Measurements from ENCODE around the gene CHD5. TPM values are rescaled to one million over a fixed set of nuclear protein-coding genes. Genes with fewer than 3 reads are reported as not detected.

The CHD5 gene
- total and polyA plus RNA-seq, 12 donors, result 0.01 to 0.78 (median 0.17) TPM

- H3K27ac ChIP-seq, result no peak overlapping the region
- H3K36me3 ChIP-seq, result no peaks in the 10 kb centered on the region
- DNase-seq, result no peak
Observed at GRCh38 chr1:6140413-6140812, 39.7 kb downstream of the CHD5 start.

DNA sequence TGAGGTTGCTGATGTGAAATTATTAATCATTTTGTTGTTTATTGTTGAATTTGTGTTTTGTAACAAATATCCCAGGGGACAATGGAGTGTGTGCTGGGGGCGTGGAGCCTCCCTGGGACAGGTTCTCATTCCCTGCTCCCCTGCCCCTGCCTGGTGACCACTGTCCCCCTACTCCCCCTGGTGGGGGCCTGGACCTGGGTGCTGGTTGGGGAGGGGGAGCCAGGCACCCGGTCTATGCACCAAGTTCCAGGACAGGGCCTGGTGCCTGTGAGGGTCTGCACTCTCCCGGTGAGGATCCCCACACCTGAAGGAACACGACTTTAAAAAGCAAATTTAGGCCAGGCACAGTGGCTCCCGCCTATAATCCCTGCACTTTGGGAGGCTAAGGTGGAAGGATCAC lies 42.4 kb downstream of the CHD5 start:
- H3K27me3 ChIP-seq, result peaks cover 0 to 21% (median 5%) of the 10 kb centered on the region in 7 donors
- H3K27ac ChIP-seq, result no peak overlapping the region
- 64 to 76% methylated on average over 5 of the region's 5 CpGs for WGBS, 2 donors
- DNase-seq (peak in 1 of 2 donors; percentile 2), ATAC-seq (no peak)
- H3K36me3 ChIP-seq, result no peaks in the 10 kb centered on the region
- H3K9me3 ChIP-seq, result peaks cover 0 to 5% (median 0%) of the 10 kb centered on the region in 11 donors
- no peaks in the 10 kb centered on the region for H3K4me1 ChIP-seq
- H3K4me3 ChIP-seq, result no peak overlapping the region
- no peak for TF ChIP-seq CTCF (IDR thresholded peaks at IDR 0.05)
- intact Hi-C loops (cut with DNase I), result no loop called here

More at GRCh38 chr1:6140413-6140812, 39.7 kb downstream of the CHD5 start:
- no peak overlapping the region for H3K4me3 ChIP-seq
- ATAC-seq, result no peak
- intact Hi-C loops (cut with DNase I), result no loop called here
- H3K9me3 ChIP-seq, result no peaks in the 10 kb centered on the region
- H3K4me1 ChIP-seq, result no peaks in the 10 kb centered on the region
- H3K27me3 ChIP-seq, result peaks cover 0 to 20% (median 12%) of the 10 kb centered on the region in 7 donors
- TF ChIP-seq CTCF (IDR thresholded peaks at IDR 0.05), result no peak
- 79 to 85% methylated on average over 2 of the region's 2 CpGs for WGBS, 2 donors

DNA sequence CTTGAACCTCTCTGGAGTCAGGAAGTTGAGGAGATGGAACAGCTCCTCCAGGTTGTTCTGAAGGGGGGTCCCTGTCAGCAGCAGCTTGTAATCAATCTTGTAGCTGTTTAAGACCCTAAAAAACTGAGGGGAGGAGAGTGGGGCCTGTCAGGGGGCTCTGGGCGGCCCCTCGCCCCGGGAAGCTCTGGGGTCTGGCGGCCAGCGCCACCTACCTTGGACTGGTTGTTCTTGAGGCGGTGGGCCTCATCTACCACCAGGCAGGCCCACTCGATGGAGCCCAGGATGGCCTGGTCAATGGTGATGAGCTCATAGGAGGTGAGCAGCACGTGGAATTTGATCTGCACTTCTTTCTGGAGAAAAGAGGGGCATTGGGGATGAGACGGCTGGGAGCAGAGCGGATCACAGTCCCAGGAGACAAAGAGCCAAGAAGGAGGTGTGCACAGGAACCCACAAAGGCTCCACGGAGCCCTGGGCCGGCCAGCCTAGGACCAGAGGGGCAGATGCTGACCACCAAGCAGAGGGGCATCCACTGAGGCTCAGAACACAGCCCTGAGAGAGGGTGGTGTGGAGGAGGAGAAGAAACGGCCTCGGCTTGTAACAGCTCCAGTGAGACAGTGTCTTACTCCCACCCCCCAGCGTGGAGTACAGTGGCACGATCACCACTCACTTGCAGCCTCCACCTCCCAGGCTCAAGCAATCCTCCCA lies 43.5 kb downstream of the CHD5 start:
- DNase-seq, result peak in 1 of 2 donors; percentile 0
- peaks cover 0 to 15% (median 0%) of the 10 kb centered on the region in 11 donors for H3K9me3 ChIP-seq
- H3K36me3 ChIP-seq, result no peaks in the 10 kb centered on the region
- H3K27ac ChIP-seq, result no peak overlapping the region
- ATAC-seq, result no peak
- H3K4me1 ChIP-seq, result no peaks in the 10 kb centered on the region
- peaks cover 0 to 21% (median 5%) of the 10 kb centered on the region in 7 donors for H3K27me3 ChIP-seq
- 82 to 86% methylated on average over 16 of the region's 16 CpGs for WGBS, 2 donors
- intact Hi-C loops (cut with DNase I), result no loop called here
- no peak overlapping the region for H3K4me3 ChIP-seq
- no peak for TF ChIP-seq CTCF (IDR thresholded peaks at IDR 0.05)

DNA sequence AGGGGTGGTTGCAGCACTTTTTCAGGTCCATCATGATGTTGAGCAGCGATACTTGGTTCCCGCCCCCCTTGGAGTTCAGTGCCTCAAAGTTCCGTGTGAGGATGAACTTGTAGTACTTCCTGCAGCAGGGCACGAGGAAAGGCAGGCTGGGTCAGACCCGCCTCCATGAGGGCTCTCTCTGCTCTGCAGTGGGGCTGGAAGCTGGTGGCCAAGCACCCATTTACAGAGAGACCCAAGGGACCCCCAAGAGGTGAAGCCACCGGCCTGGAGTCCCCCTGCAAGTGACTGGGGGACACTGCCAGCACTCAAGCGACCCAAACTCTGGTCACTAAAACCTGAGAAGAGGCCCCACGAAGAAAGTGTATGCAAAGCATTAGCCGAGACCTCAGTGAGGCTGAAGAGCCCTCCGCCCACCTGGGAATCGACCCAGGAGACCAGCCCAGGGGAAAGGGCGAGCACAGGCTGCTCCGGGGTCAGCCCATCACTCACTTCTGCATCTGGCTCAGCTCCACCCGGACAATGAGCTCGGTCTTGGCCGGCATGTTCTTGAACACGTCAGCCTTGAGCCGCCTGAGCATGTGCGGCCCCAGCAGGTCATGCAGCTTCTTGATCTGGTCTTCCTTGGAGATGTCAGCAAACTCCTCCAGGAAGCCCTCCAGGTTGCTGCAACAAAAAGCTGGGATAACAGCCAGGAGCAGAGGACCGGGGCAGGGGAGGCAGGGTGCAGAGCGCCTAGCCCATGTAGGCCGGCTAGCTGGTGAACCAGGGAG lies 45.2 kb downstream of the CHD5 start:
- no peak overlapping the region for H3K4me3 ChIP-seq
- H3K4me1 ChIP-seq, result no peaks in the 10 kb centered on the region
- no peak for TF ChIP-seq CTCF (IDR thresholded peaks at IDR 0.05)
- H3K27me3 ChIP-seq, result peaks cover 0 to 21% (median 5%) of the 10 kb centered on the region in 7 donors
- H3K27ac ChIP-seq, result no peak overlapping the region
- DNase-seq (peak in 1 of 2 donors; percentile 3), ATAC-seq (no peak)
- no peaks in the 10 kb centered on the region for H3K36me3 ChIP-seq
- intact Hi-C loops (cut with DNase I), result no loop called here
- peaks cover 0 to 18% (median 0%) of the 10 kb centered on the region in 11 donors for H3K9me3 ChIP-seq
- WGBS, 2 donors, result 81 to 83% methylated on average over 22 of the region's 22 CpGs
